IMR-90 (cell line): ENCODE measurements around the gene GRIK5. TPM values are rescaled to one million over a fixed set of nuclear protein-coding genes. Genes with fewer than 3 reads are reported as not detected.
A peak's percentile ranks its signal among the peaks of the same experiment; 100 is the strongest.

Source experiments
- ATAC-seq: fragments of 200-7000 bp; cut with Tn5 transposase; 2 replicates; pipeline ENCODE4 v1.9.1; 2020; ENCODE audit warnings: low read depth, mild to moderate bottlenecking, moderate library complexity
- BruUV-seq: library from RNA; stranded (reverse); fragments of 400-500 nt; replicated peaks from 2 replicates; lab custom pipeline; 2021; lab: Mats Ljungman, UMichigan
- CTCF ChIA-PET: fragments of 300-600 bp; formaldehyde crosslinking; extraction: SDS; loops from one replicate; lab custom pipeline; 2021; ENCODE audit warnings: antibody characterized with exemption; lab: Yijun Ruan, JAX
- POLR2A ChIA-PET: fragments of 300-600 bp; sonication (Branson Sonifier 250); formaldehyde crosslinking; loops from one replicate; lab custom pipeline; 2022; ENCODE audit warnings: antibody characterized with exemption; ENCODE audit not compliant: unreplicated experiment; lab: Charles Lee
- DNase-seq: peaks from one replicate; pipeline ENCODE4 v3.0.0; 2013
- H2AFZ ChIP-seq: replicated peaks from 2 replicates; pipeline ENCODE3; 2013; ENCODE audit warnings: low read length, mild to moderate bottlenecking; ENCODE audit not compliant: poor library complexity
- H2AK5ac ChIP-seq: 2 replicates; pipeline ENCODE4 v1.6.1; 2013; ENCODE audit warnings: low read depth, low read length, inconsistent platforms
- H2AK9ac ChIP-seq: replicated peaks from 2 replicates; pipeline ENCODE3; 2013; ENCODE audit warnings: mild to moderate bottlenecking, low read depth, low read length, moderate library complexity; ENCODE audit not compliant: poor library complexity
- H2BK120ac ChIP-seq: 2 replicates; pipeline ENCODE4 v1.6.1; 2013; ENCODE audit warnings: low read depth, low read length, inconsistent platforms
- H2BK15ac ChIP-seq: 3 replicates; pipeline ENCODE4 v1.6.1; 2013; ENCODE audit warnings: low read depth, low read length, inconsistent platforms
- H2BK20ac ChIP-seq: 2 replicates; pipeline ENCODE4 v1.6.1; 2013; ENCODE audit warnings: low read depth, mild to moderate bottlenecking, inconsistent platforms, low read length, moderate library complexity
- H2BK5ac ChIP-seq: 2 replicates; pipeline ENCODE4 v1.6.1; 2013; ENCODE audit warnings: mild to moderate bottlenecking, low read depth, low read length, inconsistent platforms; ENCODE audit not compliant: poor library complexity, severe bottlenecking
- H3K14ac ChIP-seq: replicated peaks from 2 replicates; pipeline ENCODE4 v1.6.1; 2013; ENCODE audit warnings: low read depth, low read length, inconsistent platforms
- H3K18ac ChIP-seq: 2 replicates; pipeline ENCODE4 v1.6.1; 2013; ENCODE audit warnings: low read depth, low read length, control low read depth
- H3K23ac ChIP-seq: 2 replicates; pipeline ENCODE4 v1.6.1; 2013; ENCODE audit warnings: low read depth, low read length, inconsistent platforms
- H3K27ac ChIP-seq: 2 replicates; pipeline ENCODE4 v1.5.1; 2013; ENCODE audit warnings: mild to moderate bottlenecking, control low read depth, low read length; ENCODE audit not compliant: insufficient read depth
- H3K27me3 ChIP-seq: 2 replicates; pipeline ENCODE4 v1.6.1; 2013; ENCODE audit warnings: low read length; ENCODE audit not compliant: control insufficient read depth, insufficient read depth
- H3K36me3 ChIP-seq: 2 replicates; pipeline ENCODE4 v1.6.1; 2013; ENCODE audit warnings: low read length, mixed read lengths; ENCODE audit not compliant: control insufficient read depth, insufficient read depth
- H3K4ac ChIP-seq: 2 replicates; pipeline ENCODE4 v1.6.1; 2013; ENCODE audit warnings: low read depth, low read length, inconsistent platforms
- H3K4me1 ChIP-seq: 2 replicates; pipeline ENCODE4 v1.6.1; 2013; ENCODE audit warnings: low read length, mixed read lengths; ENCODE audit not compliant: control insufficient read depth, insufficient read depth
- H3K4me2 ChIP-seq: 2 replicates; pipeline ENCODE4 v1.6.1; 2013; ENCODE audit warnings: low read depth, mild to moderate bottlenecking, control low read depth, low read length, moderate library complexity
- H3K4me3 ChIP-seq: 2 replicates; pipeline ENCODE4 v1.5.1; 2013; ENCODE audit warnings: low read depth, mild to moderate bottlenecking, control low read depth, low read length, moderate library complexity; ENCODE audit not compliant: insufficient read depth
- H3K56ac ChIP-seq: 2 replicates; pipeline ENCODE4 v1.6.1; 2013; ENCODE audit warnings: low read length, inconsistent platforms; ENCODE audit not compliant: insufficient read depth; ENCODE audit errors: extremely low read depth
- H3K79me1 ChIP-seq, 2 experiments: 2 replicates each; pipeline ENCODE4 v1.6.1; 2013; ENCODE audit warnings: low read length in 2 of 2, inconsistent platforms in 1 of 2, low read depth in 1 of 2
- H3K9ac ChIP-seq: 2 replicates; pipeline ENCODE4 v1.6.1; 2013; ENCODE audit warnings: low read depth, low read length, control low read depth
- H3K9me1 ChIP-seq: 2 replicates; pipeline ENCODE4 v1.6.1; 2013; ENCODE audit warnings: low read length, inconsistent platforms; ENCODE audit not compliant: insufficient read depth
- H3K9me3 ChIP-seq: 2 replicates; pipeline ENCODE4 v1.6.1; 2013; ENCODE audit warnings: low read length; ENCODE audit not compliant: control insufficient read depth, insufficient read depth
- H4K20me1 ChIP-seq: 2 replicates; pipeline ENCODE4 v1.6.1; 2013; ENCODE audit warnings: low read length, inconsistent platforms; ENCODE audit not compliant: insufficient read depth
- H4K5ac ChIP-seq: 2 replicates; pipeline ENCODE4 v1.6.1; 2013; ENCODE audit warnings: mild to moderate bottlenecking, low read depth, low read length, control low read depth
- H4K8ac ChIP-seq, 2 experiments: 2 replicates each; pipeline ENCODE4 v1.6.1; 2013; ENCODE audit warnings: low read depth in 2 of 2, low read length in 2 of 2, control low read depth in 1 of 2, inconsistent platforms in 1 of 2
- H4K91ac ChIP-seq: 2 replicates; pipeline ENCODE4 v1.6.1; 2013; ENCODE audit warnings: low read depth, low read length, inconsistent platforms; ENCODE audit not compliant: insufficient read depth
- BHLHE40 ChIP-seq: fragments of 150-350 bp; IDR thresholded peaks from 2 replicates; pipeline ENCODE4 v1.6.1; 2016; ENCODE audit warnings: mild to moderate bottlenecking, low read depth, low read length
- CEBPB ChIP-seq: IDR thresholded peaks from 2 replicates; pipeline ENCODE4 v1.6.1; 2012; ENCODE audit warnings: low read depth, low read length, improper control_type of control experiment
- CTCF ChIP-seq: conservative IDR thresholded peaks from 2 replicates; pipeline ENCODE4 v1.5.1; 2012; ENCODE audit warnings: mild to moderate bottlenecking, low read depth, low read length, improper control_type of control experiment
- FOS ChIP-seq: fragments of 150-350 bp; IDR thresholded peaks from 2 replicates; pipeline ENCODE4 v1.6.1; 2016; ENCODE audit warnings: low read depth, low read length
- MAZ ChIP-seq: IDR thresholded peaks from 2 replicates; pipeline ENCODE4 v1.6.1; 2012; ENCODE audit warnings: low read depth, mild to moderate bottlenecking, low read length, improper control_type of control experiment, moderate library complexity, borderline replicate concordance
- MXI1 ChIP-seq: IDR thresholded peaks from 2 replicates; pipeline ENCODE4 v1.6.1; 2012; ENCODE audit warnings: low read depth, mild to moderate bottlenecking, low read length, moderate library complexity, borderline replicate concordance
- NFE2L2 ChIP-seq: fragments of 150-350 bp; IDR thresholded peaks from 2 replicates; pipeline ENCODE4 v1.6.1; 2016; ENCODE audit warnings: low read depth, mild to moderate bottlenecking, low read length
- RFX5 ChIP-seq: IDR thresholded peaks from 2 replicates; pipeline ENCODE4 v1.8.0; 2012; ENCODE audit warnings: low read depth, mild to moderate bottlenecking, low read length, moderate library complexity
- USF2 ChIP-seq: fragments of 150-350 bp; IDR thresholded peaks from 2 replicates; pipeline ENCODE4 v1.6.1; 2017; ENCODE audit warnings: mild to moderate bottlenecking, antibody characterized with exemption, low read length, low read depth
- WGBS, 2 experiments: methylation state at CpG; one replicate each; pipeline versions ENCODE4 v1.1.5 to v1.1.7; 2013; ENCODE audit warnings: missing lambda C conversion rate in 2 of 2; ENCODE audit not compliant: insufficient read length in 1 of 2; ENCODE audit errors: extremely low coverage in 2 of 2; 5-methylcytosine and 5-hydroxymethylcytosine counted together
- dilution Hi-C: fragments of 300-500 bp; cut with HindIII; formaldehyde crosslinking; loops from one replicate; pipeline ENCODE4 v1.14.3; 2018; ENCODE audit warnings: low sequenced_read_pairs; ENCODE audit not compliant: unreplicated experiment
- in situ Hi-C: fragments of 300-500 bp; cut with MboI; formaldehyde crosslinking; loops from 3 replicates; pipeline ENCODE4 v1.14.3; 2019; ENCODE audit warnings: low sequenced_read_pairs, inconsistent platforms, mixed read lengths
- intact Hi-C: fragments of 100-400 bp; cut with micrococcal nuclease; formaldehyde crosslinking; loops from 2 replicates; pipeline ENCODE4 v1.10.0; 2022
- polyA plus RNA-seq, 3 experiments: library from polyadenylated mRNA; depleted of rRNA; stranded (reverse); fragments of >200 nt; gene quantifications; 2 replicates each; pipeline ENCODE4 v1.2.3, GENCODE V29; 2012; ENCODE audit warnings: low replicate concordance in 1 of 3
- total RNA-seq: library from RNA; depleted of rRNA; stranded (reverse); fragments of >200 nt; gene quantifications from 2 replicates; pipeline ENCODE4 v1.2.3, GENCODE V29; 2012

Gene GRIK5
- total and polyA plus RNA-seq, 2 of the 4 experiments (the other 2 are of a cell fraction), result 0.10 TPM; not detected in 1

- no peak overlapping the region for H3K18ac ChIP-seq
- H3K4ac ChIP-seq, result no peak overlapping the region
- no peak overlapping the region for H3K9ac ChIP-seq
- no peaks in the 10 kb centered on the region for H3K79me1 ChIP-seq
- no peak overlapping the region for H3K27ac ChIP-seq
- no peak overlapping the region for H3K4me3 ChIP-seq
- dilution Hi-C loops (no loop called here), in situ Hi-C loops (no loop called here), intact Hi-C loops (loop anchor here (1.0 kb wide), 1 partner anchor 36 kb away; no protein-coding TSS in a partner anchor)
- BruUV-seq, result no TSS peak
- no peak overlapping the region for H3K4me2 ChIP-seq
- H3K4me1 ChIP-seq, result no peaks in the 10 kb centered on the region
- peak overlapping the region; percentile 21 for H2AFZ ChIP-seq
- H2AK5ac ChIP-seq, result no peak overlapping the region
- H3K14ac ChIP-seq, result no peak overlapping the region
- no CpG with 5 or more reads among the region's 14 CpGs for WGBS, 2 experiments
- H2BK15ac ChIP-seq, result no peak overlapping the region
- peaks cover 8% of the 10 kb centered on the region; the same call in 1 of the 2 replicates for H3K9me1 ChIP-seq
- ATAC-seq, result no peak
- no peak overlapping the region for H2AK9ac ChIP-seq
- H3K9me3 ChIP-seq, result no peaks in the 10 kb centered on the region
- H4K91ac ChIP-seq, result no peak overlapping the region
- no peak for TF ChIP-seq MXI1
- no peak for TF ChIP-seq USF2
- TF ChIP-seq MAZ, result no peak
- no peak for TF ChIP-seq CEBPB
- TF ChIP-seq CTCF, result no peak
- TF ChIP-seq FOS, result no peak
- TF ChIP-seq BHLHE40, result no peak
- no peak for TF ChIP-seq RFX5
- no peak for TF ChIP-seq NFE2L2
- POLR2A ChIA-PET, result no interaction called here
- H3K36me3 ChIP-seq, result no peaks in the 10 kb centered on the region
- no peak overlapping the region for H2BK20ac ChIP-seq
- H2BK120ac ChIP-seq, result no peak overlapping the region
- H4K20me1 ChIP-seq, result peaks cover 3% of the 10 kb centered on the region
- H4K5ac ChIP-seq, result no peak overlapping the region
- DNase-seq, result no peak
- CTCF ChIA-PET, result no interaction called here
- H4K8ac ChIP-seq, result no peak overlapping the region
- H3K27me3 ChIP-seq, result peaks cover 79% of the 10 kb centered on the region
- H3K56ac ChIP-seq, result no peak overlapping the region
- H3K23ac ChIP-seq, result no peak overlapping the region
- no peak overlapping the region for H2BK5ac ChIP-seq
These were observed 72.2 kb downstream of the GRIK5 start for GRCh38 chr19:41997851-41998229.
